ENCODE data around the gene EXPH5.

The EXPH5 gene

DNA sequence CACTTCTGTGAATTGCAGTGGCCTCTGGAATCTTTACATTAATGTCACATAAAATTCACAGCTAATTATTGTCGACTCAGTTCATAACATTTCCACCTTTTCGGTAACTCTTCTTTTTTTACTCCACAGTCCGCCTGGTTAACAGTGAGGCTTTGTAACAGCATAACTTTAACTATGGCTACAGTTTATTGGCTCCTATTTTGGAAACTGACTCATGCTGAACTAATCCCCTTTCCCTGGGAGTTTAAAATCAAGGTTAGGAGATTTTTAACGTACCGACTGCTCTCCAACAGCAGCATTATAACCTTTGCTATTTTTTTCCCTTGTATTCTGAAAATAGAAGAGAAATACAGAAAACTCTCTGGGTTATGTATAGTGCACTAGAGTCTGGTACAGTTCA, 92.2 kb downstream of the EXPH5 start:
- Histone ChIP-seq H3K9me2 (replicated peaks; ENCODE audit: low read depth, low read length) (no peaks in the 10 kb centered on the region), H3K9ac (ENCODE audit: low read depth, low read length, poor library complexity, severe bottlenecking) (no peak overlapping the region), H4K20me1 (ENCODE audit: insufficient read depth, low read length, poor library complexity, severe bottlenecking) (no peaks in the 10 kb centered on the region), H3K4me1 (ENCODE audit: insufficient read depth, low read length, poor library complexity, severe bottlenecking) (peaks cover 5% of the 10 kb centered on the region), H3K36me3 (ENCODE audit: insufficient read depth, low read length) (no peaks in the 10 kb centered on the region), H3K4me3 (ENCODE audit: low read length, poor library complexity, severe bottlenecking) (no peak overlapping the region), H3K4me2 (ENCODE audit: low read depth, low read length, poor library complexity, severe bottlenecking) (no peak overlapping the region), H3K9me3 (ENCODE audit: insufficient read depth, low read depth, low read length) (no peaks in the 10 kb centered on the region), H3F3A (ENCODE audit: low read depth) (peaks cover 7% of the 10 kb centered on the region; the same call in 1 of the 2 replicates), H3K27me3 (ENCODE audit: insufficient read depth, low read length, poor library complexity, severe bottlenecking) (no peaks in the 10 kb centered on the region), H2AFZ (ENCODE audit: low read length) (no peak overlapping the region), H3K79me2 (ENCODE audit: insufficient read depth, low read length) (peaks cover 2% of the 10 kb centered on the region; the same call in 1 of the 2 replicates)
- no peak for TF ChIP-seq EZH2phosphoT487 (IDR thresholded peaks at IDR 0.05; ENCODE audit: borderline replicate concordance)
- no peak for TF ChIP-seq CTCF (conservative IDR thresholded peaks at IDR 0.05; ENCODE audit: low read length)

- Histone ChIP-seq H2AFZ (ENCODE audit: low read length) (no peak overlapping the region), H3F3A (ENCODE audit: low read depth) (peaks cover 8% of the 10 kb centered on the region; the same call in 1 of the 2 replicates), H3K4me3 (ENCODE audit: low read length, poor library complexity, severe bottlenecking) (no peak overlapping the region), H3K4me2 (ENCODE audit: low read depth, low read length, poor library complexity, severe bottlenecking) (no peak overlapping the region), H3K36me3 (ENCODE audit: insufficient read depth, low read length) (no peaks in the 10 kb centered on the region), H3K79me2 (ENCODE audit: insufficient read depth, low read length) (peaks cover 6% of the 10 kb centered on the region; the same call in 1 of the 2 replicates), H3K9me3 (ENCODE audit: insufficient read depth, low read depth, low read length) (no peaks in the 10 kb centered on the region), H3K27me3 (ENCODE audit: insufficient read depth, low read length, poor library complexity, severe bottlenecking) (no peaks in the 10 kb centered on the region), H4K20me1 (ENCODE audit: insufficient read depth, low read length, poor library complexity, severe bottlenecking) (peaks cover 3% of the 10 kb centered on the region), H3K9me2 (replicated peaks; ENCODE audit: low read depth, low read length) (no peaks in the 10 kb centered on the region), H3K4me1 (ENCODE audit: insufficient read depth, low read length, poor library complexity, severe bottlenecking) (peaks cover 5% of the 10 kb centered on the region), H3K9ac (ENCODE audit: low read depth, low read length, poor library complexity, severe bottlenecking) (no peak overlapping the region)
- TF ChIP-seq EZH2phosphoT487 (IDR thresholded peaks at IDR 0.05; ENCODE audit: borderline replicate concordance) (no peak), CTCF (conservative IDR thresholded peaks at IDR 0.05; ENCODE audit: low read length) (no peak)
Observed at GRCh38 chr11:108500721-108501120, 92.8 kb downstream of the EXPH5 start.

DNA sequence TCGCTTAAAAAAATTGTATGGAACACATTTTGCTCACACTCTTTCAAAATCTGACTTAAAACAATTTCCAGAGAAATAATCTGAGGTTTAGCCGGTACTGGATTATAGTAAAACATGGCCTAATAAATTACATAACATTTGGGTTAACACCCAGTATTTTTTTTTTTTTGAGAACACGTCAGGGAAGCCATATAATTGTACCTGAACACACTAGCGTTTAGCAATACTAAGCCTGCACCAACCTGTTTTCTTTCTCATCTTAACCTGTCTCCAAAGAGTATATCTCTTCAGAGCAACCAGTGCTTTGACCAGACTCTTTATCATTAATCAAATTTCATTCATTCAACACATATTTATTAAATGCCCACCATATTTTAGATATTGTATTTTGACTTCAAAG, 93.4 kb downstream of the EXPH5 start:
- H3K4me1 ChIP-seq (ENCODE audit: insufficient read depth, low read length, poor library complexity, severe bottlenecking): peaks cover 8% of the 10 kb centered on the region
- H3K4me3 ChIP-seq (ENCODE audit: low read length, poor library complexity, severe bottlenecking): no peak overlapping the region
- H3K9ac ChIP-seq (ENCODE audit: low read depth, low read length, poor library complexity, severe bottlenecking): no peak overlapping the region
- H2AFZ ChIP-seq (ENCODE audit: low read length): no peak overlapping the region
- no peaks in the 10 kb centered on the region for H3K9me3 ChIP-seq (ENCODE audit: insufficient read depth, low read depth, low read length)
- H3K4me2 ChIP-seq (ENCODE audit: low read depth, low read length, poor library complexity, severe bottlenecking): no peak overlapping the region
- H4K20me1 ChIP-seq (ENCODE audit: insufficient read depth, low read length, poor library complexity, severe bottlenecking): peaks cover 3% of the 10 kb centered on the region
- no peaks in the 10 kb centered on the region for H3K9me2 ChIP-seq (replicated peaks; ENCODE audit: low read depth, low read length)
- H3K36me3 ChIP-seq (ENCODE audit: insufficient read depth, low read length): no peaks in the 10 kb centered on the region
- no peaks in the 10 kb centered on the region for H3K27me3 ChIP-seq (ENCODE audit: insufficient read depth, low read length, poor library complexity, severe bottlenecking)
- H3K79me2 ChIP-seq (ENCODE audit: insufficient read depth, low read length): peaks cover 6% of the 10 kb centered on the region; the same call in 1 of the 2 replicates
- TF ChIP-seq CTCF (conservative IDR thresholded peaks at IDR 0.05; ENCODE audit: low read length) (no peak), EZH2phosphoT487 (IDR thresholded peaks at IDR 0.05; ENCODE audit: borderline replicate concordance) (no peak)
- peaks cover 8% of the 10 kb centered on the region; the same call in 1 of the 2 replicates for H3F3A ChIP-seq (ENCODE audit: low read depth)
